SK-N-SH (cell line): ENCODE results near the gene FBXO10.

Experiments
- CTCF ChIP-seq: fragments of 200-600 bp; sonication (generic); IDR thresholded peaks from 2 replicates; pipeline ENCODE4 v1.6.1; 2017; ENCODE audit warnings: antibody characterized with exemption, mild to moderate bottlenecking, moderate library complexity
- PBX3 ChIP-seq: IDR thresholded peaks from 2 replicates; pipeline ENCODE4; 2012

GRCh38 chr9:37611961-37612360, 35.8 kb upstream of the FBXO10 start:
- TF ChIP-seq CTCF (no peak), PBX3 (no peak)
